ENCODE measurements around the gene CFAP73.

CFAP73 gene

GRCh38 chr12:113130457-113131135 lies 18.9 kb upstream of the CFAP73 start:
- no peak for TF ChIP-seq CTCF (IDR thresholded peaks at IDR 0.05)
- DNase-seq (ENCODE audit: low spot score) = no peak
- H3K4me3 ChIP-seq = no peak overlapping the region
- no peak overlapping the region for H3K27ac ChIP-seq

GRCh38 chr12:113131556-113131955 lies 18.0 kb upstream of the CFAP73 start:
- Histone ChIP-seq H3K27ac (no peak overlapping the region), H3K4me3 (no peak overlapping the region)
- DNase-seq (ENCODE audit: low spot score) = no peak
- TF ChIP-seq CTCF (IDR thresholded peaks at IDR 0.05) = no peak

GRCh38 chr12:113133036-113133435 lies 16.5 kb upstream of the CFAP73 start:
- no peak for TF ChIP-seq CTCF (IDR thresholded peaks at IDR 0.05)
- H3K27ac ChIP-seq = no peak overlapping the region
- H3K4me3 ChIP-seq = no peak overlapping the region
- DNase-seq (ENCODE audit: low spot score) = no peak

- Histone ChIP-seq H3K4me3 (no peak overlapping the region), H3K27ac (no peak overlapping the region)
- TF ChIP-seq CTCF (IDR thresholded peaks at IDR 0.05) = no peak
- DNase-seq (ENCODE audit: low spot score) = no peak
Observed at GRCh38 chr12:113133666-113134065, 15.9 kb upstream of the CFAP73 start.

GRCh38 chr12:113134071-113134470 lies 15.5 kb upstream of the CFAP73 start:
- no peak overlapping the region for H3K27ac ChIP-seq
- no peak for DNase-seq (ENCODE audit: low spot score)
- no peak for TF ChIP-seq CTCF (IDR thresholded peaks at IDR 0.05)
- H3K4me3 ChIP-seq = no peak overlapping the region

- Histone ChIP-seq H3K4me3 (no peak overlapping the region), H3K27ac (no peak overlapping the region)
- no peak for TF ChIP-seq CTCF (IDR thresholded peaks at IDR 0.05)
- no peak for DNase-seq (ENCODE audit: low spot score)
Observed at GRCh38 chr12:113134521-113134951, 15.0 kb upstream of the CFAP73 start.

Data from coronary artery (tissue), 2 donors.